HG02571 (cell line): ENCODE measurements around the gene ITGB4.

ENCODE experiments used
- ATAC-seq: cut with Tn5 transposase; IDR thresholded peaks from one replicate; pipeline ENCODE4 v1.9.1; 2021; ENCODE audit warnings: mild to moderate bottlenecking, moderate library complexity; ENCODE audit not compliant: unreplicated experiment

ITGB4 gene

DNA sequence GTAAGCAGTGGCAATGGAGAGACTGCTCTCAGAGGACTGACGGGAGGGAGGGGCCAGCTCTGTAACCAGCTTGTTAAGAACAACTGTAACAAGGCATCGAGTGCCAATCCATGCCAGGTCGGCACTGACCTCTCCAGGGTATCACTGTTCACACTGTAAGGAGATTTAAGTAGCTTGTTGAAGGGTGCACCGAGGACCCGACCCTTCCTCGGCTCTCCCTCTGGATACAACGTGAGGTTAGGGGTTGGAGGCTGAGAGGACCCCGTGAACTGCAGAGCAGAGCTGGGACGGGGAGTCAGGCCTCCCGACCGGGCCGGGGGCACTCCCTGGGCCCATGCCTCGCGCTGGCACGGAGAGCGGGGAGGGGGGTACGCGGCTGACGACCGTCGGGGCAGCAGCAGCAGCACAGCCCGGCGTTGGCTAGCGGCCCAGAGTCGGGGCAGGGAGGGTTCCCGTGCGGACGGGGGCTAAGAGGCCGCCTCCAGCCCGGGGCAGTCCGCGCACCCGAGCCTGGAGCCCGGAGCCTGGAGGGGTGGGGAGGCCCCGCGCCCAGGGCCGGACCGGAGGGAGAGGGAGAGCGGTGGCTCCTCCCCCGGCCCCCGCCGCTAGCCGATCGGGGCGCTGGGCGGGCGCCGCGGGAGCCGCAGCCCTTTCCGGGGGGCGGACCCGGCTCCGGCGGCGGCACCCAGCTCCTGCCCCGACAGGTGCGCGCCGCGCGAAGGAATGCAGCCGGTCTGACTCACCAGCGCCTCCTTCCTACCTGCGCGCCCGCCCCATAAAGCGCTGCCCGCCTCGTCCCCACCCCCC is at the start of gene ITGB4:
Gene ITGB4, plus strand, starts transcription at position 804 of the 807 bp plus-strand sequence. CDS start 3,245 bp downstream, outside the sequence.
- ATAC-seq = no peak

DNA sequence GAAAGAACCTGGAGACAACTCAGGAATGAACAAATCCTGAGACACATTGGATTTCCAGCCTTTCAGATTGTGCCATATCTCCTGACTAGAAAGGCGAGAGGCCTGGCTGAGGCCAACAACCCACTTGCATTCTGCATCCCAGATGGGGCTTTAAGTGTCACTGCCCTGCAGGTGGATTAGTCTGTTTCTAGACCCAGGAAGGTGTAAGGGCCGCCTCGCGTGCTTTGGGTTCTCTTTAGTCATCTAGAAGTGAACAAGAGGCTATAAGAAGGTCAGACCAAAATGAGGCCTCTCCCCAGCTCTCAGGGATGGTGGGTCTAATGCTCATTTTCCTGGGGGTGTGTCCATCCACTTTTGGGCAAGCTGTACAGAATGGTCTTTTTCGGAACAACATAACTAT is 49.2 kb upstream of the ITGB4 start:
- ATAC-seq = no peak

DNA sequence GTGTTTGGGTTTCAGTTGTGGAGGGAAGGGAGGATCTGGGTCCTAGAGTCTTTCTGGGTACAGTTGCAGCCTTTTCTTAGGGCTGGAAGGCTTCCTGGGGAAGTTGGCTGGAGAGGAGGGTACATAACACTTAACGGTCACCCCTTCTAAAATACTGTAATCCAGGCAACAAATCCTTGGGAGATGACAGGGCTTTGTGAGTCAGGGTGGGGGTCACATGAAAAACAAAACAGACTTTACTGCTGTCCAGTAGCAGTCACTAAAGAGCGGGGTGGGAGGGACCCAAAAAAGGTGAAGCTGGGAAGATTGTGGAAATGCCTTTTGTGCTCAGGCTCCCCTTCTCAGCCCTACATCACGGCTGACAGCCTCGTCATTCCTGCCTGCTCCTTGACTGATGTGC is 47.8 kb upstream of the ITGB4 start:
- no peak for ATAC-seq

DNA sequence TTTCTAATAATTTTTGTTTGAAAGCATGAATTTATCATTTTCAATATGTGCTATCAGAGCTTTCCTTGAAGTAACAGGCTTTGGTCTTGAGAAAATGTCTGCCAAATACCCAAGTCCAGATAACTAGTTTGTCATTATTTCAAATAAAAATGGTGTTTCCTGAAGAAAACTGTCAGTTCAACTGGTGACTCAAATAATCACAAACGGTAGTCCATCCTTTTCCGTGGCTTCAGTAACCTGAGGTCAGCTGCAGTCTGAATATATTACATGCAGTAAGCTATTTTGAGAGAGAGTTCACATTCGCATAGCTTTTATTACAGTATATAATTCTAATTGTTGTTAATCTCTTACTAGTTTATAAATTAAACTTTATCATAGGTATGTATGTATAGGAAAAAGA is 44.8 kb upstream of the ITGB4 start:
- ATAC-seq = no peak

DNA sequence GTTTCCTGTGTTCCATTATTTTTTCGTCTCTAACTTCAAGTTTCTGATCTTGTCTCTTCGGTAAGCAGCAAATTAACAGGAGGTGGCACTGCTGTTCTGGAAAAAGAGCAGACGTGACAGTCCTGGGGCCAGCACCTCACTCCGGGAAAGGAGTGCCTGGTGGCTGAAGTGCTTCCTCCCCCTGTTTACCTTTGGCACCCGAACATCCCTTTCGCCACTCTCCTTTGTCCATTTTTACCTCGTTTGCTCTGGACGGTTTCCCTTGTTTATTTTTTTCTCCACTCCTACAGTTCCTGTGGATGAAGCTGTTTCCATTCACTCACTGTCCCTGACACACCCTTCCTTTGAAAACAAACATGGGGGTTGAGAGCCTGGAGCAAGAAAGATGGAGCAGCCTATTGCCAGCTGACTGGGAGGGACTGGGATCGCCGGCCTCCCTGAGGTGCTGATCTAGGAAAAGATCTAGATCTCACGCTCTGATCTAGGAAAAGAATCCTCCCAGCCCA is 41.5 kb upstream of the ITGB4 start:
- ATAC-seq = no peak

DNA sequence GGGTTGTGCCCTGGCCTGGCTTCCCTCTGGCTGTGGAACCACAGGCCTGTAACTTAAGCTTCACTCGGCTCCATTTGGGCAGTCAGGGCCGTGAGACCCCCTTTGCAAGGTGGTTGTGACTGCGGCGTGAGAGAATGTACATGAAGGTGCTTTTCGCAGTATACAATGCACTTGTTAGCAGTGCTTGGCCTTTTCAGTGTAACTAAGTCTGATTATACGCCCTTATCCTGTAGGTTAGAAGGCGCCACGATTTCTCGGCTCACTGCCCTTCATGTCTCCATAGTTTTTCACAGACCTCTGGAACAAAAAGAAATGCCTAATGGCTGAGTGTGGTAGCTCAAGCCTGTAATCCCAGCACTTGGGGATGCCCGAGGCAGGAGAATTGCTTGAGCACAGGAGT is 40.8 kb upstream of the ITGB4 start:
- no peak for ATAC-seq

DNA sequence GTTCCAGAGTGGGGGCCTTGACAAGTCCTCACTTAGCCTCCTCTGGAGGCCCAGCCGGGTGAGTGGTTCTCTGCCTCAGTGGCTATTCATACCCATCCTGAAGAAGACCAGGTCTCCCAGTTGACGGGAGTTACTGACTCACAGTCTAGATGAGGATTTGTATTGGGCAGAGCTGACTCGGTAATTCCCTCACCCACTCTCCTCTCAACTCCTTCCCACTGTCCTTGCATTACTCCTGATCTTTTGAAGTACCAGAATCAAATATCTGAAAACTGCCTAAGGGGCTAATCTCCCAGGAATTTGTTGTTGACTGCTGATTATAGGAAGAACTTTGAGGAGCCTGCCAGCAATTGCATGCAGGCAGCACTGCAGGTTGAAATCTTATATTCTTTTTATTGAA is 40.0 kb upstream of the ITGB4 start:
- no peak for ATAC-seq

DNA sequence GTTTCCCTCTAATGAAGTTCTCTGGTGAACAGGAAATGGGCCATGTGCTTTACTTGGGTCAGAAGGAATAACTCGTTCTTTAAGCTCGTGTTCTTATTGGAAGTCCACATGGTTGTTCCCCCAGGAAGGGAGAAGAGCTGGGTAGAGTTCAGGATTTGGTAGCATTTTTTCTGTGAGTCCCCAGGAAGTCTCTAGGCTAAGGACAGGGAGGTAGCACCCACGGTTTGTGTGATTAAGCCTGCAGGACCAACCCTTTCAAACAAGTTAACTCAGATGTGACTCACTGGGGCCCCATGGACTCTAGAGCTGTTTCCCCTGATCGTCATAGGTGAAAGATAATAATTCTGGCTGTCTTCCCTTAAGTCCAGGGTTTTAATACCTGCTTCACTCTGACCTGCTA is 37.7 kb upstream of the ITGB4 start:
- ATAC-seq = no peak

DNA sequence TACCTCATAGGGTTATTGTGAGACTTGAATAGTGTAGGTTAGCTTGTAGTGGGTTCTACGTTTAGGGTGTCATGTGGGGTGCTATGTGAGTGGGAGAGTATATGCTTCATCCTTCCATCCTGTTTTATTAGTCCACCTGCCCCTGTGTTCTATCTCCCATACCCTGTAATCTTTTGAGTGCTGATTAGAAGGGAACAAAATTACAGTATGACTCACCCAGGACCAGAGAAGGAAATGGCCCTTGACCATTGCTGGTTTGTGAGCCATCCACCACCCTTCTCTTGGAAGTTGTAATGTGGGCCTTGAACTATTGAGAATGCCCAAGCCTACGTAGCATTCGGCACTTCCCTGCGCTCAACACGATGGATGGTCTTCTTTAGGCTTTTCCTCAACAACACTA is 37.0 kb upstream of the ITGB4 start:
- ATAC-seq = no peak

DNA sequence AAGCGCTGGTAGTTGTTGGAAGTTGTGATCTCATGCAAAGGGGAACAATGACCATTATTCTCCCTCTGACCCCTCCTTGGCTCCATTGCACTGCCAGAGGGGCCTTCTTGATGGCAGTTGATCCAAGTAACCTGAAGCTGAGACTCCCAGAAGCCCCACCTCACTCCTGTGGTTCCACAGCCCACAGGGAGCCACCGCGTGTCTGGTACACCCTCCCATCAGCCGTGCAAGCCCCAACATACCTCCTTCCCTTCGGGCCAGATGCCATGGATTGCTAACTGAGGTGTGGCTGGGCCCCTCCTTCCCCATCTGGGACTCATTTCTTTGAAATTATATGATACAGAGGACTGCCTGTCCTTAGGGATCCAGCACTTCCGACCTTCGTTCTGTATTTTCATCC is 36.3 kb upstream of the ITGB4 start:
- ATAC-seq = no peak

DNA sequence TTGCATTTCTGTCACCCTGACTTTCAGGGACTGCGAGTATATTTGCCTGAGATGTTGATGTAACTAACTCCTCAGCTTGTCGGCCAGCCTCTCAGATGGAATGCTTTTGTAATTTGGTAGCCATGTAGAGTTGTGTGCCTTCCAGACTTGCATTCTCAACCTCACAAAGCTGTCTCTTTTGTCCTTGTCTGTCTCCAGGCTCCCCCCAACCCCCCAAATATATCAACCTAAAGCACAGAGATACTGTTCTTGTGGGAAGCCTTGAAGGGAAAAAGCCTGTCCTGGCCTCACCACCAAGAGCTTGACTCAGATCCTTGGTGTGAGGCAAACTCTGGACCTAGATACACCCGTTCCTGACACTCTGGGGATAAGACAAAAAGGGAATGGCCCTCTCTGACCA is 35.8 kb upstream of the ITGB4 start:
- no peak for ATAC-seq

DNA sequence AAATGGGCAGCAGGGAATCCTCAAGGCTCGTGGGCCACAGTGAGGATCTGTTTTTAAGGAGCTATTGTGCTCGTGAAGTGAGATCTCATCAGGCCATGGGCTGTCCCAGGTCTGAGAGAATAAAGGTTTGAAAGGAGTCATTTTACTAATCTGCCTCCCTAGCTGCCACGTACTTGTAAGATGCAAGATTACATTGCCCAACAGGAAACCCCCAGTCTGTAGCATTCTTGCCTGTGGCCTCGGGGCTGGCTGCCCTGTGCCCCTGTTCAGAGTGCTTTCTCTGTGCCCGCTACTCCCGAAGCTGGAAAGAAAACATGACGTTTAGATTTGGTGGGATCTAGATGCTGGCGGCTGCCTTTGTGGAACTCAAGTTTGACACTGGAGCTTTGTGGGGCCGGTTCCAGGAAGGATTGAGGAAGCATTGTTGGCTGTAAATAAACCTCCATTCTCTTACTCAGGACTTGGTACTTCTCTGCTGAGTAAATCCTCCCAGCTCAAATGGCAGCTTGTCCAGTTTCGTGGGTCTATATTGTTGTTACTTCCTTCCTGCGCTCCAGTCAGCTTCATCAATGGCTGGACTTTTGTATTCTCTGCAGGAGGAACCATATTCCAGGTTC is 32.9 kb upstream of the ITGB4 start:
- no peak for ATAC-seq

DNA sequence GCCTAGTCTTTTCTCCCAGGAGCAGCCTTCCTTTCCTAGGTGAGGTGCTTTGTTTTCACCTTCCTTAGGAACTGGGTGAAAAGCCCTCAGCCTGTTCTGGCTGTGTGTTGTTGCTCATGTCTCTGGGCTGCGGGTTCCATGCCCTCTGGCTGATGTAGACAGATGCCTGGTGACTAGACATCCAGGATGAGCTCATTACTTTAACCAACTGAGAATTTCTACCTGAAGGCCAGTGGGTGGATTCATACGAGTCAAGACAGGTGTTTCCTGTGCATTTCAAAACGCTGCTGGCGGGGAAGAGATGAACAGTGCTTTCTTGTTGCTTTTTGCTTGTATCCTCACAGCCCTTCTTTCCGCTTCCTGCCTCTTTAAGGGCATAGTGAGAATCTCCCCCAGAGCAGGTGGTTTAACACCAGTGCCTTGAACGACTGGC is 31.8 kb upstream of the ITGB4 start:
- ATAC-seq = no peak

DNA sequence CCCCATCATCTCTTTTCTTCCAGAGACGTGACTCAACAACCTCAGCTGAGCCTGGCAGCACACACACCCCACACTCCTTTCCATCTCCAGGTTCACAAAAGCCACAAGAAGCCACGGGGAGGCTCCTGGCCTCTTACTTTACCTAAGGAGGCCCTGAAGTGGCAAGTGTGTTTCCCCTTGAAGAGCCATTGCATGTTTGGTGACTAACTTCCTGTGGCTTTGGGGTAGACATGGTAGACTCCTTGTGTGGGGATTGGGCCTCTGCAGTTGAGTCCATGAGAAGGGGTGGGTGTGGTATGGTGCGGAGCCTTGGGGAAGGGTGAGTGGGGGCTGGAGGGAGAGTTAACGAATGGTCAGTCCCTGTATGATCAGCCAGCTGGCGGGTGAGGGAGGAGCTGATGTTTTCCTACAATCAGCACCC is 29.9 kb upstream of the ITGB4 start:
- no peak for ATAC-seq

DNA sequence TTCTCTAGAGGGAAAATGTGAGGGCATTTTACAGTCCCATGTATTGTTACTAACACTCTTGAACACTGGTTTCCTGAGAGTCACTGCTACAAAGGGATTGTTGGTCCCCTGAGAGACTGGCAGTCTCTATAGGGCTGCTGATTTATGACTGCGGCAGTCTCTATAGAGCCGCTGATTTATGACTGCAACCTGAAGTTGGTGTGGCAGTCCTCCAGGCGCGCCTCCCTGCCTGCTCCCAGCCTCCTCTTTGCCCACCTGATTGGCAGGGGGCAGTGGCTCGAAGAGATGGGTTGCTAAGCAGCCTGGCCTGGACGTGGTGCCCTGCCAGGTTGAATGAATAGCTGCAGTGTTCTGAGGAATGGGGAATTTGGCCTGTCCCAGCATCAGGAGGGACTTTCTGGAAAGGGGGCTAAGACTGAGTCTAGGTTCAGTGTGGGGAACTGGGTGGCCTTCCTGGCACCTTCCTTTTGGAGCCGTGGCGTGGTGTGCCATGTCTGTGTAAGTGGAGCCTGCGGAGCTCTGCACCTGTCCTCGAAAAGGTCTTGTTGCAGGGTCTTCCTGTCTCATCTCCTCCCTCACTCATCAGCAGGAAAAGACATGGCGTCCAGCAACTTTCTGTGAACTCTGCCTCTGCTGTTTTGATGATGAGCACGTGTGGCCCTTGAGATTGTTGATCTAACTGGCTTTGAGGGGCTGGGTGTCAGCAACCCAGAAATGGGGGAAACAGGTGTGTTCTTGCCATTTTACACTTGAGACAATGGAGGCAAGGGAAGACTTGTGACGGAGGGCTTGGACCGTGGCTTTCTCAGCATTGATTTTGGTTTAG is 29.2 kb upstream of the ITGB4 start:
- no peak for ATAC-seq

DNA sequence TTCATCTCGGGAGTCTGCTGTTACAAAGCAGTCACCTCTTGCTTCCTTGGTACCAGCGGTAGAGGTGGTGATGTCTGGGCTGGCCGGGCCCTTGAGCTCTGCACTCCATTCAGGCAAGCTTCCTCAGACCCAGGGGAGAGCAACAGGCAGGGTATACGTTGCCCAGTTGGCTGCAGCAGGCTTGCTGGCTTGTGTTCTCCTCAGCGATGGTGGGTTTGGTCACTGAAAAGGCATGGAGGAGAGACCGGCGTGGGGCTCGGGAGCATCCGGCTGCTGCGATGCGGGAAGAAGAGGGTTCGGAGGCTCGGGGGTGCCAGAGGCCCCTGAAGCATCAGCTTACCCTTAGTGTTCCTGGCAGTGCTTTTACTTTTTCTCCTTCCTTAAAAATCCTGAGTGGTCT is 28.3 kb upstream of the ITGB4 start:
- no peak for ATAC-seq

DNA sequence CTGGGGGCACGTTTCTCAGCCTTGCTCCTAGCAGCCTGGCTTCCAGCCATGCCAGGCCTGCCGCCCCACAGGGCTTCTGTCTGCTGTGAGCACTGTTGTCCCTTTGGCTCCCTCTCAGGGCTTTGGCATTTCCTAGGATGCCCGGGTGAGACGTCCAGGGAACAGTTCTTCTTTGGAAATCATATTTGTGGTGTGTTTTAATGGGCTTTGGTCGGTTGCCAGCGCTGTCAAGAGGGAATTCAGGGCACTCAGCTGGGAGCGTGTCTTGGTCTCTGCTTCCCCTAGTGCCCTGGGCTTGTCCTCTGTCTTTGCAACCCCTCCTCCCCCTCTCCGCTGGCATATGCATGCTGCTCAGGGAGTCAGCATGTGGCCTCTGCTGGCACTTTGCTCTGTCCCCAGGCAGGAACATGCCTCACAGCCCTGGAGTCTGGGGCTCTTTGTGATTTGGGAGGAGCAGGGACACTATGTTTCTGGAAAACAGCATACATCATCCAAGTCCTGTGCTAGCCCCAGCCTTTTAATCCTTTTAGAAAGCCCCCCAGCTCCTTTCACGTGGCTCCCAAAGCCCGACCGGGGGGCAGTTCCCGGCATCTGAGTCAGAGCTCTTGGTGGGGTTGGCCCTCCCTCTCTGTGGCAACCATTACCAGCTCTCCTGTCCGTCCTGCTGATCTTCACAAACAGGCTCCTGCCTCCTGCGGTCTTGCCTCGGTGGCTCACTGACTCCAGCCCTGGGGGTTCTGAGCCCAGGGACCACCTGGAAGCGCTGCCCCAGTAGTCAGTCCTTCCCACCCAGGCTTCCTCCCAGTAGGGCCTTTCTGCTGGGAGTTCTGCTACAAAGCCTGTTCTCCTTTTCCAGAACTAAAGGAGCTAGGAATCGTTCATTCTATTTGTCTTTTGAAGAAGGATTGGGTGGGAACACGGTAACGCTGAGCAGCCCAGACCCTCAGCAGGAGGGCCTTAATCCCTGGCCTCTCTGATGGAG is 27.5 kb upstream of the ITGB4 start:
- no peak for ATAC-seq

DNA sequence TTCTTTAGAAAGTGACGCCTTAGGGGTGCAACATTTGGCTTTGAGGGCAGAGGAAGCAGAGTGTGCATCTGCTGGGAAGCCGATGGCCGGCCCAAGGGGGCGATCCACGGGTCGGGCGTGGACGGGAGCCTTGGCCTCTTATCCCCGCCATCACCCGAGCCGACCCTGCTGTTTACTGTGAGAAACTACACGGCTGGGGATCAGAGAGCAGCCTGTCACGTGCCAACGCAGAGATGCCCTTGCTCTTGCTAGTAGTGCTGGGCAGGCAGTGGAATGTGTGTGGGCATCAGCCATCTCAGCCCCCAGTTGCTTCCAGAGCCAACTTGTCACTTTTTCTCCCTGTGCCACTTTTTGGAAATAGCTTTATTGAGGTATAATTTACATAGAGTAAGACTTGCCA is 26.7 kb upstream of the ITGB4 start:
- ATAC-seq = no peak

DNA sequence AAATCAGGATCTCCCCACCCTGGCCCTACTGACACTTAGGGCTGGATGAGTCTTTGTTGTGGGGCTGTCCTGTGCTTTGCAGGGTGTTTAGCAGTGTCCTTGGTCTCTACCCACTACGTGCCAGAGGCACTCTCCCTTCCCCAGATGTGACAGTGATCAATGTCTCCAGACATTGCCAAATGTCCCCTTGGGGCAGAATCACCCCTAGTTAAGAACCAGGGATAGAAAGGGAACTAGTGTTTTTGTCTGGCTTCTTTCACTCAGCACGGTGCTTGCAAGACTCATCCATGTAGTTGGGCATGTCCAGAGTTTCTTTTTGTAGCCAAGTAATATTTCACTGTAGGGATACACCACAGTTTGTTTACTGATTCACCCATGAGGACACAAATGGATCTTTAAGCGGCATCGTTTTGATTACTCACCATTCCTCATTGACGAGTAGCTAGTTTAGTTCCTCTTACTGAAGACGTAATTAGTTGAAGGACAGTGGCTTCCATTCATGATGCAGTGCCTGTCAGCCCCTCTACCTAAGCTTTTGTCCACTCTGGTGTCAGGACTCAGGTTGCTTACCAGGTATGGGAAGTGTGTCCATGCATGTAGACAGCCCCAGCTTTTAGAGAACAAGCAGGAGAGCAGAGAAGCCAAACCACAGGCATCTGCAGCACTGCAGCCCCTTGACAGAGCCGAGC is 26.0 kb upstream of the ITGB4 start:
- no peak for ATAC-seq

DNA sequence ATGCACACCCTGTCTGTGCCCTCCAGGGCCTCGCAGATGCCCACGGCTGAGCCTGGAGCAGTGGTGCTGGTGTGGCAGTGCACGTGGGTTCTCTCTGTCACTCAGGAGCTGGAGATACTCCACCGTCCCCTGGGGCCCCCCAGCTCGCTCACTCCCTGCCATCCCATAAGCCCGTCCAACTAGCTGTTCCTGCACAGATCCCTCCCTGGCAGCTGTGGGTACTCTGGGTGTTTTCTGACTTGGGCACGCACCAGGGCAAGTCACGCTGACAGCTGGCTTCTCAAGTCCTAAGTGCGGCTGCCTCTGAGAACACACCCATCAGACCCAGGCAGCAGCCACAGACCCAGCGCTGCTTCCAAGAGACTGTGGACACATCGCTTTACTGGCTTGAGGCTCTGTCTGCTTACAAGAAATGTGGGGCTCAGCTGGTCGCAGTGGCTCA is 25.4 kb upstream of the ITGB4 start:
- no peak for ATAC-seq
